BLaER1 (cell line): Measurements from ENCODE around the gene TUG1.

ENCODE experiments used
- H3K27ac ChIP-seq: shearing (Covaris generic); formaldehyde crosslinking; 2 replicates; pipeline ENCODE4 v1.8.1; 2022
- H3K27me3 ChIP-seq: shearing (Covaris generic); formaldehyde crosslinking; 2 replicates; pipeline ENCODE4 v1.8.1; 2022
- H3K36me3 ChIP-seq: shearing (Covaris generic); formaldehyde crosslinking; 2 replicates; pipeline ENCODE4 v1.8.1; 2022
- H3K4me1 ChIP-seq: shearing (Covaris generic); formaldehyde crosslinking; 2 replicates; pipeline ENCODE4 v1.8.1; 2022
- H3K4me2 ChIP-seq: shearing (Covaris generic); formaldehyde crosslinking; 2 replicates; pipeline ENCODE4 v1.8.1; 2022
- H3K4me3 ChIP-seq: shearing (Covaris generic); formaldehyde crosslinking; 2 replicates; pipeline ENCODE4 v1.8.1; 2022
- H3K9ac ChIP-seq: shearing (Covaris generic); formaldehyde crosslinking; 2 replicates; pipeline ENCODE4 v1.8.1; 2022
- H3K9me3 ChIP-seq: shearing (Covaris generic); formaldehyde crosslinking; 2 replicates; pipeline ENCODE4 v1.8.1; 2022
- H4K20me1 ChIP-seq: shearing (Covaris generic); formaldehyde crosslinking; 2 replicates; pipeline ENCODE4 v1.8.1; 2022
- Cebpa-rat ChIP-seq: shearing (Covaris generic); IDR thresholded peaks from 2 replicates; pipeline ENCODE4 v1.8.1; 2022

Gene TUG1

GRCh38 chr22:30968924-30969531 lies at the start of gene TUG1:
Gene TUG1 (plus strand): TSS chr22:30969265.
- H3K9ac ChIP-seq = peak within 1 kb of the TSS; percentile 95
- peaks cover 75% of the 10 kb centered on the region for H3K36me3 ChIP-seq
- peak within 1 kb of the TSS; percentile 88 for H3K4me2 ChIP-seq
- H3K9me3 ChIP-seq = peaks cover 85% of the 10 kb centered on the region
- H3K27me3 ChIP-seq = no peaks in the 10 kb centered on the region
- peaks cover 40% of the 10 kb centered on the region for H3K4me1 ChIP-seq
- H3K4me3 ChIP-seq = peak within 1 kb of the TSS; percentile 82
- TF ChIP-seq Cebpa-rat = no peak
- H3K27ac ChIP-seq = peak within 1 kb of the TSS; percentile 97
- peaks cover 34% of the 10 kb centered on the region for H4K20me1 ChIP-seq

- Histone ChIP-seq H3K27ac (no peak overlapping the region), H3K9me3 (peaks cover 15% of the 10 kb centered on the region), H3K36me3 (peaks cover 19% of the 10 kb centered on the region), H3K4me1 (no peaks in the 10 kb centered on the region), H4K20me1 (no peaks in the 10 kb centered on the region), H3K4me3 (no peak overlapping the region), H3K9ac (no peak overlapping the region), H3K4me2 (no peak overlapping the region), H3K27me3 (peaks cover 20% of the 10 kb centered on the region)
- TF ChIP-seq Cebpa-rat = no peak
Observed at GRCh38 chr22:30919973-30920372, 49.1 kb upstream of the TUG1 start.

GRCh38 chr22:30920407-30920806 lies 48.7 kb upstream of the TUG1 start:
- Histone ChIP-seq H3K36me3 (peaks cover 23% of the 10 kb centered on the region), H3K27me3 (peaks cover 20% of the 10 kb centered on the region), H4K20me1 (0 out of 2 replicates have a peak, but pooled peaks cover 3% of the 10 kb centered on the region), H3K4me2 (no peak overlapping the region), H3K4me1 (no peaks in the 10 kb centered on the region), H3K9ac (no peak overlapping the region), H3K4me3 (no peak overlapping the region), H3K27ac (no peak overlapping the region), H3K9me3 (peaks cover 10% of the 10 kb centered on the region)
- TF ChIP-seq Cebpa-rat = no peak

GRCh38 chr22:30921108-30921507 lies 48.0 kb upstream of the TUG1 start:
- no peak for TF ChIP-seq Cebpa-rat
- Histone ChIP-seq H3K9me3 (peaks cover 3% of the 10 kb centered on the region), H3K27ac (no peak overlapping the region), H3K4me2 (no peak overlapping the region), H3K27me3 (peaks cover 20% of the 10 kb centered on the region), H4K20me1 (0 out of 2 replicates have a peak, but pooled peaks cover 4% of the 10 kb centered on the region), H3K36me3 (peaks cover 30% of the 10 kb centered on the region), H3K9ac (no peak overlapping the region), H3K4me1 (no peaks in the 10 kb centered on the region), H3K4me3 (no peak overlapping the region)

GRCh38 chr22:30922151-30922611 lies 46.9 kb upstream of the TUG1 start:
- Histone ChIP-seq H3K9me3 (0 out of 2 replicates have a peak, but pooled peaks cover 3% of the 10 kb centered on the region), H3K4me2 (no peak overlapping the region), H3K4me3 (no peak overlapping the region), H3K9ac (no peak overlapping the region), H3K36me3 (peaks cover 41% of the 10 kb centered on the region), H3K27ac (no peak overlapping the region), H3K4me1 (no peaks in the 10 kb centered on the region), H3K27me3 (peaks cover 20% of the 10 kb centered on the region), H4K20me1 (0 out of 2 replicates have a peak, but pooled peaks cover 10% of the 10 kb centered on the region)
- TF ChIP-seq Cebpa-rat = no peak

- Histone ChIP-seq H3K27me3 (peaks cover 20% of the 10 kb centered on the region), H3K27ac (no peak overlapping the region), H3K4me3 (no peak overlapping the region), H3K4me1 (no peaks in the 10 kb centered on the region), H3K9ac (no peak overlapping the region), H3K36me3 (peaks cover 52% of the 10 kb centered on the region), H3K9me3 (0 out of 2 replicates have a peak, but pooled peaks cover 3% of the 10 kb centered on the region), H4K20me1 (0 out of 2 replicates have a peak, but pooled peaks cover 18% of the 10 kb centered on the region), H3K4me2 (no peak overlapping the region)
- no peak for TF ChIP-seq Cebpa-rat
Observed at GRCh38 chr22:30923168-30923900, 45.7 kb upstream of the TUG1 start.

- TF ChIP-seq Cebpa-rat = no peak
- H3K4me3 ChIP-seq = no peak overlapping the region
- H3K27me3 ChIP-seq = peaks cover 20% of the 10 kb centered on the region
- H4K20me1 ChIP-seq = peaks cover 29% of the 10 kb centered on the region
- 0 out of 2 replicates have a peak, but pooled peaks cover 3% of the 10 kb centered on the region for H3K9me3 ChIP-seq
- H3K4me2 ChIP-seq = no peak overlapping the region
- no peak overlapping the region for H3K27ac ChIP-seq
- H3K9ac ChIP-seq = no peak overlapping the region
- no peaks in the 10 kb centered on the region for H3K4me1 ChIP-seq
- H3K36me3 ChIP-seq = peaks cover 76% of the 10 kb centered on the region
Observed at GRCh38 chr22:30925667-30926066, 43.4 kb upstream of the TUG1 start.

- TF ChIP-seq Cebpa-rat = no peak
- Histone ChIP-seq H3K4me1 (no peaks in the 10 kb centered on the region), H3K4me2 (no peak overlapping the region), H3K4me3 (no peak overlapping the region), H3K9me3 (0 out of 2 replicates have a peak, but pooled peaks cover 3% of the 10 kb centered on the region), H4K20me1 (peaks cover 38% of the 10 kb centered on the region), H3K9ac (no peak overlapping the region), H3K27ac (no peak overlapping the region), H3K36me3 (peaks cover 86% of the 10 kb centered on the region), H3K27me3 (peaks cover 11% of the 10 kb centered on the region)
Observed at GRCh38 chr22:30926706-30927105, 42.4 kb upstream of the TUG1 start.

GRCh38 chr22:30927806-30928205 lies 41.3 kb upstream of the TUG1 start:
- Histone ChIP-seq H3K4me2 (no peak overlapping the region), H3K9ac (no peak overlapping the region), H3K9me3 (no peaks in the 10 kb centered on the region), H3K27me3 (no peaks in the 10 kb centered on the region; the same call in 1 of the 2 replicates), H4K20me1 (peaks cover 49% of the 10 kb centered on the region), H3K27ac (no peak overlapping the region), H3K4me3 (no peak overlapping the region), H3K36me3 (peaks cover 97% of the 10 kb centered on the region), H3K4me1 (no peaks in the 10 kb centered on the region)
- TF ChIP-seq Cebpa-rat = no peak

GRCh38 chr22:30928401-30928800 lies 40.7 kb upstream of the TUG1 start:
- H4K20me1 ChIP-seq = peaks cover 53% of the 10 kb centered on the region

More at GRCh38 chr22:30928401-30928800, 40.7 kb upstream of the TUG1 start:
- no peaks in the 10 kb centered on the region for H3K4me1 ChIP-seq
- no peaks in the 10 kb centered on the region for H3K9me3 ChIP-seq
- H3K36me3 ChIP-seq = peaks cover 99% of the 10 kb centered on the region
- no peak overlapping the region for H3K9ac ChIP-seq
- no peak overlapping the region for H3K4me3 ChIP-seq
- TF ChIP-seq Cebpa-rat = no peak
- H3K27ac ChIP-seq = no peak overlapping the region
- no peak overlapping the region for H3K4me2 ChIP-seq
- H3K27me3 ChIP-seq = no peaks in the 10 kb centered on the region
